Melanocyte of skin (primary cell): ENCODE measurements around the gene HAPLN3. TPM values are rescaled to one million over a fixed set of nuclear protein-coding genes. Genes with fewer than 3 reads are reported as not detected.

Experiments used
- total RNA-seq, 2 donors: library from RNA; depleted of rRNA; stranded (reverse); fragments of >200 nt; gene quantifications; 2 replicates each; pipeline ENCODE4 v1.2.3, GENCODE V29; 2012

HAPLN3 gene
- total RNA-seq = 10 to 100 TPM in 1 of 2 donors, 1 to 10 TPM in 1; 8.6 to 11.3 TPM

GRCh38 chr15:88894819-88895767 is at the start of gene HAPLN3:
HAPLN3 (minus strand) TSS chr15:88895544; CDS start chr15:88887298, 8,246 bp downstream.

DNA sequence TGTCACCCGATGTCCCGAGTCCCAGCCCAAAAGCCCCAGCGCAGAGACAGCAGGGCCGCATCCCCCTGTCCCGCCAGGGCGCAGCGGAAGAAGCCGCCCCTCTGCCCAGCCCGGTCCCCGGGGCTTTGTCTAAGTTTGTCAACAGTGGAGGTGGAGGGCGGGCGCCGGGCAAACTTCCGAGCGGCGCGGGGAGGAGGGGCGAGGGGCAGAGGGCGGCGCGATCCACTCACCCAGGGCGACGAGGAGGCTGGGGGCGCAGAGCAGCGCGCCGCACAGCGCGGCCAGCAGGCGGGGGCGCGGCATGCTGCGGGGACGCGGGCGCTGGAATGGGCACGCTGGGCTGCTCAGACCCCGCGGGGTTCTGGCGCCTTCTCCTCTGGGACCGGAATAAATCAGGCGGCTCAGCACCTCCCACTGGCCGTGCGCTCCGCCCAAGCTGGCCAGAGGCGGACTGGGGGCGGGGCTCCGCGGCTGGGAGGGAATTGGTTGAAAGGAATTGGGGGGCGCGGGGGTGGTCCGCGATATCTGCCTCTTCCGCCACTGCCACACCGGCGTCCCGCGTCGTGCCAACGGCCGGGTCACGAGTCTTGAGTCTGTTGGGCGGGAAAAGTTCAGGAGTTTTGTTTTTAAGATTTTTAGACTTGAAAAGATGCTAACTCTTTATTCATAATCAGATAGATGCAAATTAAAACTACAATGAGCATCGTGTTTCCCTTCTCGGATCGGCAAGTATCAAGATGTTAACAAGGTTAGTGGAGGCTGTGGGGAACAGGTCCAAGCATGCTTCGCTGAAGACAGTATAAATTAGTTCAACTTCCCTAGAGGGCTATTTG is 17.9 kb upstream of the HAPLN3 start, which contains the start of gene MFGE8:
TSS of gene MFGE8 (minus strand) at position 363 of the 833 bp plus-strand sequence. CDS start at position 303, 60 bp downstream.

Other genes starting within 250 kb of the HAPLN3 start
- gene ACAN, start 92.1 kb downstream of the HAPLN3 start, total RNA-seq = under 1 TPM; under 0.01 TPM
- 10 to 100 TPM; 73.9 to 78.5 TPM for gene MFGE8, start 17.8 kb upstream of the HAPLN3 start, total RNA-seq
- gene ABHD2, start 192.9 kb upstream of the HAPLN3 start, total RNA-seq = 10 to 100 TPM; 47.1 to 79.9 TPM